NOMO-1 treated with DMSO at 0.1 percent for 48 hours (cell line): ENCODE measurements around the gene CLRN1.

ENCODE experiments used
- DNase-seq: peaks from one replicate; lab custom pipeline; 2025; ENCODE audit not compliant: unreplicated experiment; lab: John Stamatoyannopoulos, UW

CLRN1 gene

DNA sequence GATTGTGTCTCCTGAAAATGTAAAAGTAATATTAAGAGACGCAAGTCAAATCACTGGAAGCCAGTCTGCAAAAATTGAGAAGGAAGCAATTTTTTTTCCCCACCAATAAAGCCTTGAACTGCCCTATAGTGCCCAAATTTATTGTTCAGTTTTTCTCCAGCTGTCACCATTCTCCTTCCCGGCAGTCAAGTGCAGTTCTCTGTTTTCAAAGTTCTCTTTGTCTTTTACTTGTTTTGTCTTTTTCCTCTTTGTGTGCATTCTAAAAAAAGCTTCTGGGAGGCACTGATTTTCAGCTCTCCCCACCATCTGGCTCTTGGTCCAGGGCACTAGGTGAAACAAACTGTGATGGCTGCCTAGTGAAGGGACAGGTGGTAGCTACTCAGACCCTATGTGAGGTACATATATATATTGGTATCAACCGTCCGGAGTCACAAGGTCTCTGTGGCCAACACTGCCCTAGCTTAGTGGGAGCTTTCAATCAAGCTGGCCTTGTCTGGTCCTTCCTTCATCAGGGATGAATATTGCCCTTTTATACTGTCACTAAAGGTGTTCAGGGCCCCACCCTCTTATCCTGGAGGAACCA, 6.1 kb upstream of the CLRN1 start:
- no peak for DNase-seq

- no peak for DNase-seq
Observed at GRCh38 chr3:150975992-150976368, 3.5 kb upstream of the CLRN1 start.

- no peak for DNase-seq
Observed at GRCh38 chr3:150975086-150975991, 2.8 kb upstream of the CLRN1 start.

DNA sequence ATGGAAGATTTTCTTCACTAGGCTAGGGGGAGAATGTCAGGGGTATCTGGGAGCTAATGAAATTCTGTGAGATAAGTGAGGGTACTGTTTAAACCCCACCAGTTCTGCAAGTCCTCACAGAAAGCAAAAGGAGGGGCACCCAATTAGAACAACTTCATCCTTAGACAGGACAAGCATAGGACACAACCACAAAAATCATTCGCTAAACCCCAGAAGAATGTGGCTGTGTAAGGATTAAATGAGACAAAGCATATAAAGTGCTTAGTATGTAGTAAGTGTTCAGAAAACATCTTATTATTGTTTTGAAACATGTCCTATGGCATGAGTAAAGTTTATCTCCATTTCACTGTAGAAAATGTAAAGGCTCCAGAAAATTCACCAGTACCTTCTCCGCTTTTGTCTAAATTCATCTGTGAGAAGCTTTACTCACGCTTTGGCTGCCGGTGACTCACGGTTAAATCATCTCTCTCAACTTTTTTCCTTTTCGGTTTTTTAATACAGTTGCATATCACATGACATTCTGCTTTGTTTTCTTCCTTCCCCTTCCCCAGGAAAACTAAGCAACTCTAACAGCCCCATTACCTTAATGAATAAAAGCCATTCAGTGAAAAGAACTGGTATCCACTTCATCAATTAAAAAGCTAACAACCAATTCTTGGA, 1.7 kb downstream of the CLRN1 start:
- peak; percentile 4 for DNase-seq

DNA sequence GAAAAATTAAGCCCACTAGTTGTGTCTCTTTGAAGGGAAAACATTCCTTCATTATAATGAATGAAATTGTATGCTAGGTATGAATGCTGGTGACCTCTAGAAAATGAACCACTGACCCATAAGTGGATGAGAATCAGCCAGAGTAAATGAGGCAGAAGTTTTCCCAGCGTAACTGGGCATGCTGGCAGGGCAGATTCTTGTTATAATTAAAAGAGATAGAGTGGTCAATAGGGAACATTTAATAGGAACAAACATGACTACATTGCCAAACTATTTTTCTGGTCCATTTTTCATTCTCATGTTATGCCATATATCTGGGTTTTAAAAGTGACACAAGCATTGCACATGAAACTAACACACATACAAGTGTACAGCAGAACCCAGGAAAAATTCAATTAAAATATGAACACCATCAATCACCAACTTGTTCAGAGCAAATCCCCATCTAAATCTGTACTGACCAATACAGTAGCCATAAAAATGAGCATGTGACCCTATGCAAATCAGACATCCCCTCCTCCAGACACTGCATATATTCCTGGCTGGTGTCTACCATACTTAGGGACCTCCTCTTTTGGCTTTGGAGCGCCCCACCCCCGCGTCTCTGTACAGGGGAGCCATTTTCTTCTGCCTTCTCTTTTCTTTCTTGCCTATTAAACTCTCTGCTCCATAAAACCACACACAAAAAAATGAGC, 4.0 kb downstream of the CLRN1 start:
- no peak for DNase-seq

GRCh38 chr3:150965436-150965835, 7.1 kb downstream of the CLRN1 start:
- no peak for DNase-seq

- no peak for DNase-seq
Observed at GRCh38 chr3:150961949-150962348, 10.6 kb downstream of the CLRN1 start.

DNA sequence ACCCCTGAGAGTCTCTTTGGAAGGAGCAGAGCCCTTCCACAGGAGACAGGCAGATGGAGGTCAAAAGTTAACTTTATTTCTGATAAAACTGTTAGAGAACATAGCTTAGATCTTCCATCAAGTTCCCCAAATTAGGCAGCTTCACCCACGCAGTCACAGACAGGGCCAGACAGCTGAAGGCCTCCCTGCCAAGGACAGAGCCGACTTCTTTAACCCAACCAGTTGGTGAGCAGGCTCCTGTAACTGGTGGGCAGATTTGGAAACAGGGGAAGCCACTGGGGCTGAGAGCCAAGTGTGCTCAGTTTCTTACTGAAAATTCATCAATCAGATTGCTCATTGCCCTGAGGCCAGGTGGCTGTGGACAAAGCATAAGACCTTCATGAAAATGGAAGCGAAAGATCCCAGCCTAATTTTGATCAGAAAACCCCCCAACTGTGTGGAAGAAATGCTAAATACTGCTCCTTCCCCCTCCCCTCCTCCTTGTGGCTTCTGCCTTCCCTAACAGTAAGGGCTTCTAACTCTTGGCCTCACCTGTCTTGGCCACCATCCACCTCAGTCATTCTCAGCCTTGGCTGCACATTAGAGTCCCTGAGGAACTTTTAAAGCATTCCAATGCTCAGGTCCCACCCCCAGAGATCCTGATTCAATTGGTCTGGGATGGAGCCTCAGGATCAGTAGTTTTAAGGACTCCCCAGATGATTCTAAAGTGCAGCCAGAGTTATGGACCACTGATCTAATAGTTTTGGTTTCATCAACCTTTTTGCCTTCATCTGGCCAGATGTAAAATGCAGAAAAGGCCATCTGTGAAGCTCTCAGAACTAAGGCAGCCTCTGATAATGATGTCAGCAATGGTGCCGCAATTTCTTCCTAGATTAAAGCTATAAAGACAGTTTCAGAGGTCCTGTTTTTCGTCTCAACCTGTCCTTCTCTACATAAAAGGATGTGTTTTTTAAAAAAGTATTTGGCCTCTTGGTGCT, 11.5 kb downstream of the CLRN1 start:
- DNase-seq, result no peak

DNA sequence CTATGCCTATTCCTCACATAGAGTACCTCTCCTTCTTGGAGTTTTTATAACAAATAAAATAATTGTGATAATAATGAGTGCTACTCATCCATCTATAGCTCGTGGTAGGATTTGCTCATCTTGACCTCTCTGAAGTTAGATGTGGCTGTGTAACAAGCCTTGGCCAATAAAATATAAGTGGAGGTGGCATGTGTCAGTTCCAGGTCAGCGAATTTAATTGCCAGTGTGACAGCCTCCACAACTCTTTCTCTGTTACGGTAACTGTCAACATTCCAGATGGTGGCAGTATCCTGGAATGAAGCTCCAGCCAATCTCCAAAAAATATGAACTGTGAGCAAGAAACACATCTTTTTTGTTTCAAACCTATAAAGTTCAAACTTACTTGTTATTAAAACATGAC, 13.8 kb downstream of the CLRN1 start:
- DNase-seq, result no peak

DNA sequence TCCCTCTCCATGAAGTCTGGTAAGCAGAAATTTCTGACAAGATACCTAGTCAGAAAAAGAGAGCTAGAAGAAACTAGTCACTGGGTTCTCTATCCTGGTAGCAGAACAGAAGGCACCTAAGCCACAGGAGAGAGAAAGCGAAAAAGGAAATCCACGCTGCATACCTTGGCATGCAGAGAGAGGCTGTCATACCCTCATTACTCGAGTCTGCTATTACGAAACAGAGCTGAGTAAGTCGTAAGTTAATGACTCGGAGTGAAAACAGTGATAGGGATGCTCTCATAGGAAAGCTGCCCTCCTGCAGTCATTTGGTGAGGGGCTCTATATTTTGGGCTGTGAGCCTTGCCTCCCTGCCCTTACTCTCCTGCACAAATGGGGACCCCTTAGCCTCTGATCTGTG, 16.2 kb downstream of the CLRN1 start:
- peak; percentile 52 for DNase-seq

DNA sequence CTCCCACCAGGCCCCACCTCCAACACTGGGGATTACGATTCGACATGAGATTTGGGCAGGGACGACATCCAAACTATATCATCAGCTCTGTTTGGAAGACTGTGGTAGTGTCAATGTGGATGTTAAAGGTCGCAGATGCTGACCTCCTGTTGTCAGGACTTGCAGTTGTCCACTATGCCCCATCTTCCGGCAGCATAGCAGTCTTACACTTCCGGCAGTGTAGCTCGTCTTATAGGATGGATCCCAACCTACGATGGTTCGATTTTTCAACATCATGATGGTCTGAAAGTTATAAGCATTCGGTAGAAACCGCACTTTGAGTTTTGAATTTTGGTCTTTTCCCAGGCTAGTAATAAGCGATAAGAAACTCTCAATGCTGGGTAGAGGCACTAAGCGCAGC, 20.6 kb downstream of the CLRN1 start:
- no peak for DNase-seq

DNA sequence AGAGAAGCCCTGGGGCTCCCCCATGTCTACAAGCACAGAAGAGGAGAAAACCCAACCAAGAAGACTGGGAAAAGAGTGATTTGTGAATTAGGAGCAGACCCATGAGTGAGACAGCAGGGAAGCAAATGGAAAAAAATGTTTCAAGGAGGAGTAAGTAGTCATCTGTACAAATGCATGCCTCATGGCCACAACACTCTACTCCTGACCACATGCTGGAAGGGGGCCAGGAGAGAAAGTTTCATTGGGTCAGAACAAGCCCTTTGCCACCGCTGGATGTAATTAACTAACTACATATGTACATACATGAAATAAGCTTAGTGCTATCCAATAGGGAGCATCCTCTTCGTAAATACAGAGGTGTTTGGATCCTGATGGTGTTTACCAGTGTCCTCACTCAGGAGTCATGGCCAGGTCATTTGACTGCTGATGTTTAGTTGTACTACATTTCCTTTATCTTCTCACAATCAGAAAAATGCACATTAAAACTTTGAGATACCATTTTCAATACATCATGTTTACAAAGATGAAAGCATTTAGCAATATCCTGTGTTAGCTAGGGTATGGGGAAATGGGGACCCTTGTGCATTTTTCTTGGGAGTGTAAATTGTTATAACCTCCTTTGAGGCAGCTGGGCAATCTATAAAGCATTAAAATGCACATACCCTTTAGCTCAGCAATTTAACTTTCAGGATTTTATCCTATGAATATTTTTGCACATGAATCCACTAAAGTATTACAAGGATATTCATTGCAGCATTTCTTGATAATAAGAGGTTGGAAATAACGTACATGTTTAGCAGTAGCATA, 27.1 kb downstream of the CLRN1 start:
- no peak for DNase-seq

DNA sequence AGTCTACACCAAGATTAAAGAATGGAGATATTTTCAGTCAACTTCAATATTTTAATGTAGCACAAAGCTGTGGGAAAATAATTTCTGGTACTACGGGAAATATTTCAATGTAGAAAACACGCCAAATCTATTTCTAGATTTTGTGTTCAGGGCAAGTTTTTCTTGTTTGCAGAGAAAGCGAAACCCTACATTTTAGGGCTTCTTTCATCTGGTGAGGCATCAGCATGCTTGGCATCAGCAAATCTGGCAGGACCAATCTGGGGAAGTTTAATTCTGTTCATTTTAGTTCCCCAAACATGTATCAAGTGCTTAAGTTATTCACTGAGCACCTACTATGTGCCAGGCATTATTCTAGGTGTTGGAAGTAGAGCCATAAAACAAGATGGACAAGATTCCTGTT, 30.3 kb downstream of the CLRN1 start:
- no peak for DNase-seq

- no peak for DNase-seq
Observed at GRCh38 chr3:150936693-150937092, 35.8 kb downstream of the CLRN1 start.

GRCh38 chr3:150933473-150933995, 39.0 kb downstream of the CLRN1 start:
- DNase-seq, result no peak

DNA sequence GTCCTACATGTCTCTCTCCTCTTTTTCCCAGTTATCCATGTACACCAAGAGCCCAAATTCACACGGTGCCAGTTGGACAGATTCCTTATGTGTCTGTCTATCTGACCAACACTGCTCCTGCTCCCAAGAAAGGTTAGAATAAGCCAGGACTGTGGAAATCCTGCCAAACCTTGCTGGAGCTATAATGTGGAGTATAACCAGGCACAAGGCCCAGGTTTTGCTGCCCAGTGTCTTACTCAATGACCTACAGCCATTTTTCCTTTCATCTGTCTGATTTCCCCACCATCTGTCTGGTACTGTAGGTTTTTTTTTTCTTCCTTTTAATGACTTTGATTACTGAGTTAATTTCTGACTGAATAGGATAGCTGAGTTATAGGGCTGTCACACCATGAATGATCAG, 40.8 kb downstream of the CLRN1 start:
- no peak for DNase-seq

GRCh38 chr3:150930839-150931238, 41.7 kb downstream of the CLRN1 start:
- no peak for DNase-seq

- DNase-seq, result no peak
Observed at GRCh38 chr3:150928234-150928633, 44.3 kb downstream of the CLRN1 start.

- no peak for DNase-seq
Observed at GRCh38 chr3:150926328-150926727, 46.2 kb downstream of the CLRN1 start.
